Body of pancreas (tissue), 4 donors: ENCODE data around the gene SLC16A8. TPM values are rescaled to one million over a fixed set of nuclear protein-coding genes. Genes with fewer than 3 reads are reported as not detected.

Experiments
- ATAC-seq: fragments of 150-250 bp; one replicate; pipeline ENCODE4 v1.9.1; 2016
- DNase-seq, 4 donors: peaks; one replicate each; pipeline ENCODE4 v3.0.0-alpha.2; 2019
- H3K27ac ChIP-seq, 4 donors: fragments of 200-600 bp; sonication (generic); 1 replicate in 3 of 4; 2 replicates in 1 of 4; pipeline versions ENCODE4 v1.5.1 to v1.6.1; 2016 to 2019; ENCODE audit warnings: mild to moderate bottlenecking in 1 of 4, mixed read lengths in 1 of 4, moderate library complexity in 1 of 4
- H3K27me3 ChIP-seq, 2 donors: fragments of 200-600 bp; sonication (generic); one replicate each; pipeline ENCODE4 v1.6.0; 2016; ENCODE audit warnings: mild to moderate bottlenecking in 1 of 2
- H3K36me3 ChIP-seq, 2 donors: fragments of 200-600 bp; sonication (generic); replicated peaks in 1 of 2; 2 replicates each; pipeline ENCODE4 v1.5.1; 2016; ENCODE audit warnings: low read depth in 2 of 2; ENCODE audit not compliant: insufficient read depth in 1 of 2
- H3K4me1 ChIP-seq: fragments of 200-600 bp; sonication (generic); one replicate; pipeline ENCODE4 v1.6.0; 2016
- H3K4me3 ChIP-seq, 2 donors: fragments of 200-600 bp; sonication (generic); 1 replicate in 1 of 2; 2 replicates in 1 of 2; pipeline ENCODE4 v1.5.1; 2016 to 2019
- H3K9me3 ChIP-seq, 3 donors: fragments of 200-600 bp; sonication (generic); 1 replicate in 2 of 3; 2 replicates in 1 of 3; pipeline ENCODE4 v1.5.1; 2016
- POLR2A ChIP-seq, 3 donors: fragments of 450-650 bp; IDR thresholded peaks; one replicate each; pipeline ENCODE4 v1.6.1; 2016; ENCODE audit warnings: antibody characterized with exemption in 3 of 3, mild to moderate bottlenecking in 2 of 3
- WGBS, 2 donors: methylation state at CpG; one replicate each; pipeline ENCODE4 v1.1.5; 2017; 5-methylcytosine and 5-hydroxymethylcytosine counted together
- intact Hi-C: fragments of 100-400 bp; cut with DNase I; formaldehyde crosslinking; loops from one replicate; pipeline ENCODE4 v1.15.1; 2023
- total RNA-seq, 2 donors: library from RNA; depleted of rRNA; stranded (reverse); fragments of >200 nt; gene quantifications; one replicate each; pipeline ENCODE4 v1.1.0, GENCODE V29; 2016
- TF ChIP-seq, protein P1 (sequence below), 7 experiments: fragments of 450-650 bp in 4 of 7; fragments of 200-600 bp in 3 of 7; sonication (generic) in 3 of 7; IDR thresholded peaks; one replicate each; pipeline ENCODE4 v1.5.1; 2016 to 2019; ENCODE audit warnings: antibody characterized with exemption in 7 of 7

SLC16A8 gene
- total RNA-seq, 2 donors from 2014 or later = not detected

DNA sequence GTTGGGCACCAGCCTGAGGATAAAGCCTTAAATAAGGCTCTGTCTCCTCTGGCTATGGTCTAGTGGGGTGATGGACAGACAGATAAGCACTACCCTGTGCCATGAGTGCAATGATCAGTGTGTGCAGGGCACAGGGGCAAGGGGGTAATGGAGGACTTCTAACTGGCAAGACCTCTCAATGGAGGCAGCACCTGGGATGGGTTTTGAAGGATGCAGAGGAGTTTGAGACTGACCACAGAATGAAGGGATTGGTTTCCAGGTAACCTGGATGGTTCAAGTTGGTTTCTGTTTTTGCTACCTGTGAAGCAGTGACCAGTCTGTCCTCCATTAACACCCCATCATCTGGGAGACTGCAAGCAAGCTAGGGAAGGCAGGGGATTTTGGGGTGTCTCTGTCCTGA is 54.6 kb downstream of the SLC16A8 start:
- TF ChIP-seq POLR2A (IDR thresholded peaks at IDR 0.05) = no peak
- TF ChIP-seq, protein P1, sequence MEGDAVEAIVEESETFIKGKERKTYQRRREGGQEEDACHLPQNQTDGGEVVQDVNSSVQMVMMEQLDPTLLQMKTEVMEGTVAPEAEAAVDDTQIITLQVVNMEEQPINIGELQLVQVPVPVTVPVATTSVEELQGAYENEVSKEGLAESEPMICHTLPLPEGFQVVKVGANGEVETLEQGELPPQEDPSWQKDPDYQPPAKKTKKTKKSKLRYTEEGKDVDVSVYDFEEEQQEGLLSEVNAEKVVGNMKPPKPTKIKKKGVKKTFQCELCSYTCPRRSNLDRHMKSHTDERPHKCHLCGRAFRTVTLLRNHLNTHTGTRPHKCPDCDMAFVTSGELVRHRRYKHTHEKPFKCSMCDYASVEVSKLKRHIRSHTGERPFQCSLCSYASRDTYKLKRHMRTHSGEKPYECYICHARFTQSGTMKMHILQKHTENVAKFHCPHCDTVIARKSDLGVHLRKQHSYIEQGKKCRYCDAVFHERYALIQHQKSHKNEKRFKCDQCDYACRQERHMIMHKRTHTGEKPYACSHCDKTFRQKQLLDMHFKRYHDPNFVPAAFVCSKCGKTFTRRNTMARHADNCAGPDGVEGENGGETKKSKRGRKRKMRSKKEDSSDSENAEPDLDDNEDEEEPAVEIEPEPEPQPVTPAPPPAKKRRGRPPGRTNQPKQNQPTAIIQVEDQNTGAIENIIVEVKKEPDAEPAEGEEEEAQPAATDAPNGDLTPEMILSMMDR (IDR thresholded peaks at IDR 0.05) = no peak
- intact Hi-C loops = no loop called here
- Histone ChIP-seq H3K27ac (no peak overlapping the region), H3K36me3 (no peaks in the 10 kb centered on the region), H3K27me3 (no peaks in the 10 kb centered on the region), H3K4me1 (peaks cover 14% of the 10 kb centered on the region), H3K9me3 (no peaks in the 10 kb centered on the region), H3K4me3 (no peak overlapping the region)
- no peak for DNase-seq
- no peak for ATAC-seq

DNA sequence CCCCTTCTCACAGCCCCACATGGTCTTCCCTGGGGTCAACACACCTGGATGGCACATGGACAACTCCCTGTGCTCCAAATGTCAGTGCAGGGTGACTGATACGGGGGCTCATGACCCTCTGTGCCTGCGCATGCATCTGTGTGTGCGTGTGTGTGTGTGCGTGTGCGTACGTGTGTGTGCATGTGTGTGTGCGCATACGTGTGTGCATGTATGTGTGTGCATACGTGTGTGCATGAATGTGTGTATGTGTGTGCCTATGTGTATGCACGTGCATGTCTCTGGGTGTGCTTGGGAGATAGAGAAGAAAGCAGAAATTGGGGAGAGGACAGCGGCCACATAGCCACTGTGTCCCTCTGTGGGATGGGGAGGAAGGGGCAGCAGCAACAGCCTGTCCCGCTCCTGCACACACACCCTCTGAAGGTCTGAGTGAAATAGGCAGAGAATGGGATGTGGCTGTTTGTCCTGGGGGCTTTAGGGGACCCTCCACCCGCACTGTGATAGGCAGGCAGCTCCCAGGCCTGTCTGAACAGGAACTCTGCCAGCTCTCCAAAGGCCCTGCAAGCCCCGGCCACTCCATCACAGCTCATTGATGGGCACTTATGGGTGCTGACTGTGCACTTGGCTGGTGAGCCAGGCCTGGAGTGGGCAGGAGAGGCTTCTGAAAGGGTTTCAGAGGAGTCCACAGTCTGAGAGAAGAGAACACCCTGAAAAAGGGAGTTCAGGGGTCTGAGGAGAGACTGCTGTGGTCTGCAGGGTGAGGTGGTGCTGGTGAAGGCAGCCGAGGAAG is 55.4 kb downstream of the SLC16A8 start:
- intact Hi-C loops = no loop called here
- WGBS, 2 donors = 73 to 84% methylated on average over 13 to 14 of the region's 15 CpGs
- no peak for TF ChIP-seq POLR2A (IDR thresholded peaks at IDR 0.05)
- TF ChIP-seq, protein P1 (IDR thresholded peaks at IDR 0.05) = no peak
- ATAC-seq (no peak), DNase-seq (no peak)
- Histone ChIP-seq H3K36me3 (no peaks in the 10 kb centered on the region), H3K4me1 (peaks cover 7% of the 10 kb centered on the region), H3K27me3 (no peaks in the 10 kb centered on the region), H3K4me3 (no peak overlapping the region), H3K27ac (no peak overlapping the region), H3K9me3 (no peaks in the 10 kb centered on the region)

Other genes starting within 250 kb of the SLC16A8 start
- gene ANKRD54, start 239.8 kb downstream of the SLC16A8 start, total RNA-seq = 10 to 100 TPM; 38.1 to 88.0 TPM
- 100 to 1,000 TPM; 139 to 230 TPM for gene EIF3L, start 234.8 kb downstream of the SLC16A8 start, total RNA-seq
- gene MICALL1, start 177.9 kb downstream of the SLC16A8 start, total RNA-seq = 10 to 100 TPM; 19.2 to 34.9 TPM
- not detected for gene C22orf23, start 130.6 kb downstream of the SLC16A8 start, total RNA-seq
- gene POLR2F, start 130.5 kb downstream of the SLC16A8 start, total RNA-seq = 100 to 1,000 TPM in 1 of 2 donors, 10 to 100 TPM in 1; 43.8 to 119 TPM
- under 1 TPM in 1 of 2 donors, not detected in 1; 0.66 TPM for gene SOX10, start 99.6 kb downstream of the SLC16A8 start, total RNA-seq
- 10 to 100 TPM; 39.7 to 52.4 TPM for gene PICK1, start 26.8 kb downstream of the SLC16A8 start, total RNA-seq
- gene BAIAP2L2, start 26.5 kb upstream of the SLC16A8 start, total RNA-seq = 1 to 10 TPM in 1 of 2 donors, under 1 TPM in 1; 0.66 to 4.4 TPM
- 10 to 100 TPM; 41.5 to 68.0 TPM for gene PLA2G6, start 97.6 kb upstream of the SLC16A8 start, total RNA-seq
- gene MAFF, start 117.8 kb upstream of the SLC16A8 start, total RNA-seq = 10 to 100 TPM; 16.9 to 35.6 TPM
- 10 to 100 TPM; 28.7 to 31.4 TPM for gene TMEM184B, start 188.8 kb upstream of the SLC16A8 start, total RNA-seq
- 100 to 1,000 TPM in 1 of 2 donors, 10 to 100 TPM in 1; 63.3 to 172 TPM for gene CSNK1E, start 233.2 kb upstream of the SLC16A8 start, total RNA-seq